Skeletal muscle tissue (tissue), 4 donors: ENCODE results near the gene SLIT3. TPM values are rescaled to one million over a fixed set of nuclear protein-coding genes. Genes with fewer than 3 reads are reported as not detected.

Experiments used
- H3K27ac ChIP-seq: one replicate; pipeline ENCODE4 v1.7.0; 2013; ENCODE audit warnings: mild to moderate bottlenecking, low read depth, low read length, inconsistent platforms
- H3K27me3 ChIP-seq, 3 donors: one replicate each; pipeline ENCODE4 v1.7.0; 2013; ENCODE audit warnings: low read length in 3 of 3; ENCODE audit not compliant: control insufficient read depth in 3 of 3, insufficient read depth in 3 of 3
- H3K36me3 ChIP-seq, 3 donors: one replicate each; pipeline ENCODE4 v1.7.0; 2013; ENCODE audit warnings: low read length in 3 of 3; ENCODE audit not compliant: control insufficient read depth in 3 of 3, insufficient read depth in 3 of 3
- H3K4me1 ChIP-seq, 3 donors: one replicate each; pipeline ENCODE4 v1.7.0; 2013; ENCODE audit warnings: low read length in 3 of 3, mild to moderate bottlenecking in 3 of 3; ENCODE audit not compliant: control insufficient read depth in 3 of 3, insufficient read depth in 3 of 3
- H3K4me3 ChIP-seq, 3 donors: one replicate each; pipeline ENCODE4 v1.7.0; 2013; ENCODE audit warnings: low read length in 3 of 3
- H3K9ac ChIP-seq, 3 donors: one replicate each; pipeline ENCODE4 v1.7.0; 2013; ENCODE audit warnings: low read length in 3 of 3, mild to moderate bottlenecking in 3 of 3, moderate library complexity in 2 of 3, low read depth in 1 of 3
- H3K9me3 ChIP-seq, 3 donors: one replicate each; pipeline ENCODE4 v1.7.0; 2013; ENCODE audit warnings: low read length in 3 of 3; ENCODE audit not compliant: control insufficient read depth in 3 of 3
- total RNA-seq: library from RNA; depleted of rRNA; stranded (reverse); fragments of >200 nt; gene quantifications from one replicate; pipeline ENCODE4 v1.2.3, GENCODE V29; 2014
- donor health status: Osteomylitis.

SLIT3 gene
- total RNA-seq, 1 donor from 2014 or later, result 7.8 TPM

- Histone ChIP-seq H3K4me1 (peaks cover 5 to 11% (median 10%) of the 10 kb centered on the region in 3 donors), H3K4me3 (no peak overlapping the region), H3K27ac (no peak overlapping the region), H3K36me3 (no peaks in the 10 kb centered on the region), H3K27me3 (no peaks in the 10 kb centered on the region), H3K9ac (no peak overlapping the region), H3K9me3 (no peaks in the 10 kb centered on the region)
Measured at GRCh38 chr5:168734620-168735300, 566.2 kb downstream of the SLIT3 start.

- Histone ChIP-seq H3K4me3 (no peak overlapping the region), H3K27me3 (no peaks in the 10 kb centered on the region), H3K4me1 (peaks cover 5 to 11% (median 10%) of the 10 kb centered on the region in 3 donors), H3K36me3 (no peaks in the 10 kb centered on the region), H3K9ac (no peak overlapping the region), H3K27ac (no peak overlapping the region), H3K9me3 (no peaks in the 10 kb centered on the region)
Measured at GRCh38 chr5:168734119-168734518, 566.8 kb downstream of the SLIT3 start.

DNA sequence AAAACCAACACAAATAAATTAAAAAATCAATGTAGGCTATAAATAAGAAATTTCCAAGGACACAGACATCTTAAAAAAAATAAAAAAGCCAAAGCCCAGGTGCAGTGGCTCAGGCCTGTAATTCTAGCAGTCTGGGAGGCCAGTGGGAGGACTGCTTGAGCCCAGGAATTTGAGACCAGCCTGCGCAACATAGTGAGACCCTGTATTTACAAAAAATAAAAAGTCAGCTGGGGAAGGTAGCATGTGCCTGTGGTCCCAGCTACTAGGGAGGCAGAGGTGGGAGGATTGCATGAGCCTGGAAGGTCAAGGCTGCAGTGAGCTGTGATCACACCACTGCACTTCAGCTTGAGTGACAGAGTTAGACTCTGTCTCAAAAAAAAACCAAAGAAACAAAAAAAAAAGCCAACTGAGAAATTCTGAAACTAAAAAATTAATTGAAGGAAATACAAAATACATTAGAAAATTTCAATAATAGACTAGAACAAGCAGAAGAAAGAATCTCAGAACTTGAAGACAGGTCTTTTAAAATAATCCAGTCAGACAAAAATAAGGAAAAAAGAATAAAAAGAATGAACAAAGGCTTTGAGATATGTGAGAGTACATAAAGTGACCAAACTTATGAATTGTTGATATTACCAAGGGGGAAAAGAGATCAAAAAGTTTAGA is 572.3 kb downstream of the SLIT3 start:
- Histone ChIP-seq H3K9me3 (peaks cover 0 to 5% (median 0%) of the 10 kb centered on the region in 3 donors), H3K4me3 (no peak overlapping the region), H3K27me3 (peaks cover 0 to 4% (median 0%) of the 10 kb centered on the region in 3 donors), H3K4me1 (no peaks in the 10 kb centered on the region), H3K36me3 (no peaks in the 10 kb centered on the region), H3K27ac (no peak overlapping the region), H3K9ac (no peak overlapping the region)

GRCh38 chr5:168727547-168727946 is 573.4 kb downstream of the SLIT3 start:
- no peak overlapping the region for H3K4me3 ChIP-seq
- no peak overlapping the region for H3K9ac ChIP-seq
- H3K27ac ChIP-seq, result no peak overlapping the region
- H3K27me3 ChIP-seq, result peaks cover 0 to 4% (median 0%) of the 10 kb centered on the region in 3 donors
- H3K4me1 ChIP-seq, result no peaks in the 10 kb centered on the region
- no peaks in the 10 kb centered on the region for H3K36me3 ChIP-seq
- peaks cover 0 to 5% (median 0%) of the 10 kb centered on the region in 3 donors for H3K9me3 ChIP-seq

DNA sequence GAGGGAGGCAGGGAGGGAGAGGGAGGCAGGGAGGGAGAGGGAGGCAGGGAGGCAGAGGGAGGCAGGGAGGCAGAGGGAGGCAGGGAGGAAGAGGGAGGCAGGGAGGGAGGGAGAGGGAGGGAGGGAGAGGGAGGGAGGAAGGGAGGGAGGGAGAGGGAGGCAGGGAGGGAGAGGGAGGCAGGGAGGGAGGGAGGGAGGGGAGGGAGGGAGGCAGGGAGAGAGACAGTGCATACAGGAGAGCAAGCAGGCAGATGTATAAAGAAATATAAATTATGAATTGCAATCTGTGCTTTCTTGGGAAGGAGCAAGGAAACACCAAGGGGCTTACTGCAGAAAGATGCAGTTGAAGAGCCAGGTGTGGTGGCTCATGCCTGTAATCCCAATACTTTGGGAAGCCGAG is 574.6 kb downstream of the SLIT3 start:
- no peak overlapping the region for H3K27ac ChIP-seq
- H3K9ac ChIP-seq, result no peak overlapping the region
- H3K4me3 ChIP-seq, result no peak overlapping the region
- H3K9me3 ChIP-seq, result peaks cover 0 to 5% (median 0%) of the 10 kb centered on the region in 3 donors
- no peaks in the 10 kb centered on the region for H3K4me1 ChIP-seq
- peaks cover 0 to 2% (median 0%) of the 10 kb centered on the region in 3 donors for H3K36me3 ChIP-seq
- peaks cover 0 to 4% (median 0%) of the 10 kb centered on the region in 3 donors for H3K27me3 ChIP-seq

DNA sequence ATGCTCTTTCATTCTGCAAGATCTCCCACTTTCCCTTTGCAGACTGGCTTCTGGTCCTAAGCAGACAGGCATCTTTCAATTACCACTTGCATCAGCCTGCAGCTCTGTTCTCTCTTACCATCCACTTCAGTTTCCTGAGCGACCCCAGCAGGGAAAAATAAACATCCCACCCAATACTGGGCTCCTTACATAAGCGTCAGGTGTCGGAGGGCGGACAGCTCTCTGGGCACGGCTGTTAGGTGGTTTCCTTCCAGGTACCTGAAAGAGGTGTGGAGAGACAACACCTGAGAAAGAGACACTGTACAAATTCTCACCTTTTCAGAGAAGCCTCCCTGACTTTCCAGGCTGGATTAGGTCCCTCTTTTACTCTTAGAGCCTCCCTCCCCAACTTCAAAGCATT is 576.7 kb downstream of the SLIT3 start:
- Histone ChIP-seq H3K4me1 (no peaks in the 10 kb centered on the region), H3K27me3 (peaks cover 0 to 4% (median 0%) of the 10 kb centered on the region in 3 donors), H3K9me3 (peaks cover 0 to 5% (median 0%) of the 10 kb centered on the region in 3 donors), H3K36me3 (peaks cover 0 to 2% (median 0%) of the 10 kb centered on the region in 3 donors), H3K9ac (no peak overlapping the region), H3K4me3 (no peak overlapping the region), H3K27ac (no peak overlapping the region)

DNA sequence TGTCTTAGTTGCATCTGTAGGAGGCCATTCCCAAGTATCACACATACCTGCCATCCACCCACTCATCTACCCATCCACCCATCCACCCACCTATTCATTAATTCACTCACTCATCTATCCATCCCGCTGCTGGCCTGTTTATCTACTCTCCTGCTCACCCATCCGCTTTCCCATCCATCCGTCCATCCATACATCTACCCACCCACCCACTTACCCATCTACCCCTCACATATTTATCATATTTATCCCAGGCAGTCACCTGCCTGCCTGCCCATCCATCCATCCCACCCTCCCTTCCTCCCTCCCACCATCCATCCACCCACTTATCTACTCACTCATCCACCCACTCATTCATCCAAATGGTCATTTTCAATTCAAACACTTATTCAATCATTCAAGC is 577.9 kb downstream of the SLIT3 start:
- Histone ChIP-seq H3K4me1 (no peaks in the 10 kb centered on the region), H3K36me3 (peaks cover 0 to 2% (median 0%) of the 10 kb centered on the region in 3 donors), H3K27ac (no peak overlapping the region), H3K9me3 (peaks cover 0 to 3% (median 0%) of the 10 kb centered on the region in 3 donors), H3K9ac (no peak overlapping the region), H3K4me3 (no peak overlapping the region), H3K27me3 (peaks cover 0 to 4% (median 0%) of the 10 kb centered on the region in 3 donors)

DNA sequence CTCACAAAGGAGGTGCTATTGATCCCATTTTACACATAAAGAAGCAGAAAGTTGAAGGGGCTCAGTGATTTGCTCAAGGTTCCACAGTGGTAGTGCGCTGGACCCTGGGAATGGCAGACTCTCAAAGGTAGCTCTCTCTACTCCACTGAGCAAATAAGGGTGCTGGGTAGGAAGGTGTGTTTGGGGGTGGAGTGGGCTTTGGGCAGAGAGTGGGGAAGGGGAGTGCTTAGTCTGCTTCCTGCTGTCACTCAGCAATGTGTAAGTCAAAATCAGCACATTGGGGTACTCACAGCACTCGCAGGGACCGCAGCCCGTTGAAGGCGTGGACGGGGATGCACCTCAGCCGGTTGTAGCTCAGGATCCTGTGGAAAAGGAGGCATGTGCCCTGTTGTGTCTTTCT is 579.0 kb downstream of the SLIT3 start:
- H3K9ac ChIP-seq, result no peak overlapping the region
- H3K4me3 ChIP-seq, result no peak overlapping the region
- H3K27ac ChIP-seq, result no peak overlapping the region
- H3K36me3 ChIP-seq, result peaks cover 0 to 2% (median 0%) of the 10 kb centered on the region in 3 donors
- H3K9me3 ChIP-seq, result no peaks in the 10 kb centered on the region
- H3K4me1 ChIP-seq, result no peaks in the 10 kb centered on the region
- H3K27me3 ChIP-seq, result peaks cover 0 to 4% (median 0%) of the 10 kb centered on the region in 3 donors

- Histone ChIP-seq H3K36me3 (peaks cover 0 to 2% (median 0%) of the 10 kb centered on the region in 3 donors), H3K9ac (no peak overlapping the region), H3K27me3 (peaks cover 0 to 4% (median 0%) of the 10 kb centered on the region in 3 donors), H3K4me3 (no peak overlapping the region), H3K9me3 (no peaks in the 10 kb centered on the region), H3K4me1 (no peaks in the 10 kb centered on the region), H3K27ac (no peak overlapping the region)
Measured at GRCh38 chr5:168721002-168721753, 579.8 kb downstream of the SLIT3 start.
